22Rv1 (cell line): ENCODE data around the gene KNG1.

Experiments
- H3K27ac ChIP-seq: fragments of 450-650 bp; 2 replicates; pipeline ENCODE4 v1.5.1; 2017
- ZFX ChIP-seq: fragments of 450-650 bp; IDR thresholded peaks from 2 replicates; pipeline ENCODE4 v1.6.1; 2017; ENCODE audit warnings: antibody characterized with exemption, borderline replicate concordance
- TF ChIP-seq, protein P1 (sequence below): fragments of 450-650 bp; IDR thresholded peaks from 2 replicates; pipeline ENCODE4 v1.5.1; 2017; ENCODE audit warnings: mild to moderate bottlenecking

The KNG1 gene

DNA sequence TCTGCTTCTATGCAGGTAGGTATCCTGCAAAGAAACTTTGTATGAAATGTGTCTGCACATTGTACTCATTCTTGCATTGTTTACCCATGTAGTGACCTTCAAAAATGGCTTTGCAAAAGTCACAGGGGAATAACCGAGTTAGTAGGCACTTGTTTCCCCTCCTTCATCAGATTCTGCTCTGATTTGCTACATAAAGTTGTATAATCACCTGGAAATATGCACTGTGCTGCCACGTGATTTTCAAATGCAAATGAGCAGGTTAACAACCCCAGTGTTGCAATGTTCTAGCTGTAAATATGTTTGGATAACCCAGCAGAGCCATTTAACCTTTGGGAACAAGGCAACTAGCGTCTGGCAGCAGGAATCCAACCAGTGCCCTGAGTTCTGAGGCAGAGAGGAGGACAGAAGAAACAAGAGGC, at the start of gene KNG1:
Gene KNG1, plus strand, starts transcription at position 321 of the 419 bp plus-strand sequence. CDS start 184 bp downstream, outside the sequence.
- no peak for TF ChIP-seq ZFX
- TF ChIP-seq, protein P1, sequence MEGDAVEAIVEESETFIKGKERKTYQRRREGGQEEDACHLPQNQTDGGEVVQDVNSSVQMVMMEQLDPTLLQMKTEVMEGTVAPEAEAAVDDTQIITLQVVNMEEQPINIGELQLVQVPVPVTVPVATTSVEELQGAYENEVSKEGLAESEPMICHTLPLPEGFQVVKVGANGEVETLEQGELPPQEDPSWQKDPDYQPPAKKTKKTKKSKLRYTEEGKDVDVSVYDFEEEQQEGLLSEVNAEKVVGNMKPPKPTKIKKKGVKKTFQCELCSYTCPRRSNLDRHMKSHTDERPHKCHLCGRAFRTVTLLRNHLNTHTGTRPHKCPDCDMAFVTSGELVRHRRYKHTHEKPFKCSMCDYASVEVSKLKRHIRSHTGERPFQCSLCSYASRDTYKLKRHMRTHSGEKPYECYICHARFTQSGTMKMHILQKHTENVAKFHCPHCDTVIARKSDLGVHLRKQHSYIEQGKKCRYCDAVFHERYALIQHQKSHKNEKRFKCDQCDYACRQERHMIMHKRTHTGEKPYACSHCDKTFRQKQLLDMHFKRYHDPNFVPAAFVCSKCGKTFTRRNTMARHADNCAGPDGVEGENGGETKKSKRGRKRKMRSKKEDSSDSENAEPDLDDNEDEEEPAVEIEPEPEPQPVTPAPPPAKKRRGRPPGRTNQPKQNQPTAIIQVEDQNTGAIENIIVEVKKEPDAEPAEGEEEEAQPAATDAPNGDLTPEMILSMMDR = no peak
- H3K27ac ChIP-seq = no peak within 1 kb of the TSS

DNA sequence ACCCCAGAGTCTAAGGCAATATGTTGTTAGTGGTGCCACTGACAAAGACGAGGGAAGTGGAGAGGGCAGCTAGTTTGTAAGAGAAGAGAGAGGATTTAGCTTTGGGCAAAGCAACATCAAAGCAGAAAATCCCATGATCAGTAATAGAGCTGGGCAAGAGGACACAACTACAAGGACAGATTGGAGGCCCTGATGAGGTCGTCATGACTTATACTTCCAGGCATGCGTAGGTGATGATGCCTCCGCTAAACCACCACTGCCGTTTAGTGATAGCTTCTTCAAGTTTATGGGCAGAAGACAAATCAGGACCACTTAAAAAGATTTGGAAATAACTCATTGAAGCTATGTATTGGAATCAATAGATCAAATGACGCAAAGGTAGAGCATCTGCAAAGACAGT, 48.7 kb upstream of the KNG1 start:
- TF ChIP-seq ZFX = no peak
- TF ChIP-seq, protein P1 = no peak
- H3K27ac ChIP-seq = no peak overlapping the region

DNA sequence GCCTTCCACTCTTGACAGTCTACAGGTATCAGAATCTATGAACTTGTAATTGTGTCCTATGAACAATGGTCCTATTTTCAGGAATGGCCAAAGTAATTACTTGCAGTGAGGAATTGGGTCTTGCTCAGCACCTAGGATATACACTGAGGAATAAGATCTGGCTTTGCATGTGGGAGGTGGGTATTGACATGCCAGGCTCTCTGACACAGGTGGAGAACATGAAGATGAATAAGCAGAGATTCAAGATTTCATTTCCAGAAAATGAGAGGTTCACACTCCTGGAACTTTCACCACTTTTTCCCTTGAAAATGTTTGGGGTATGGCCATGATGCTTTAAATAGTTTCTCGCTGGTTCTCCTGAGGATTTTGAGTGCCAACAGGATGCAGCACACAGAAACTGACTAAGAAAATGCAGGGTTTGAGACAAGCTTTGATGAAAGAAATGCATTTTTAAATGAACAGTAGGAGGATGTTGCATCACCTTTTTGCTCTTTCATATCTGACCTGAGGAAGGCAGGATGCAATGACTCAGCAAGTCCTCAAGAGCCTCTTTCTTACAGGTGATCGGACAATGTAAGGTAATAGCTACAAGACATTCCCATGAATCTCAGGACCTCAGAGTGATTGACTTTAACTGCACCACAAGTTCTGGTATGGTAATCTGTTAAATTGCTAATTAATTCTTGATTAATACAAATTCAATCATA, 47.6 kb upstream of the KNG1 start:
- H3K27ac ChIP-seq = no peak overlapping the region

DNA sequence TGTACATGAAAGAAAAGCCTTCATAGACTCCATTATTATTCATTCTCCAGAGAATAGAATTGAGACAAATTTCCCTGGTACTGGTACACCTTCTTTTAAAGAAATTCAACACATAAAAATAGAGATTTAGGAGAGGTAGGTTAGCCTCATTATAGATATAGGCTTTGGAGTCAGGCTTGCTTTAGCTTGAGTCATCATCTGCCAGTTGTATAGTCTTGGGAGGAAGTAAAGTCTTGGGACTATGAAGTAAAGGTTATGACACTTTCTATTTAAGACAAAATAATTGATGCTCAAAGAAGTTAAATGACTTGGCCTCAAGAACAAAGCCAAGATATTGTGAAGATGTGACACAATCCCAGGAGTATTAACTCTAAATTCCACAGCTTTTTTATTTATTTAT, 47.0 kb upstream of the KNG1 start:
- TF ChIP-seq, protein P1 = no peak
- TF ChIP-seq ZFX = no peak

More for the DNA sequence above, 47.6 kb upstream of the KNG1 start:
- TF ChIP-seq ZFX = no peak
- TF ChIP-seq, protein P1 = no peak

DNA sequence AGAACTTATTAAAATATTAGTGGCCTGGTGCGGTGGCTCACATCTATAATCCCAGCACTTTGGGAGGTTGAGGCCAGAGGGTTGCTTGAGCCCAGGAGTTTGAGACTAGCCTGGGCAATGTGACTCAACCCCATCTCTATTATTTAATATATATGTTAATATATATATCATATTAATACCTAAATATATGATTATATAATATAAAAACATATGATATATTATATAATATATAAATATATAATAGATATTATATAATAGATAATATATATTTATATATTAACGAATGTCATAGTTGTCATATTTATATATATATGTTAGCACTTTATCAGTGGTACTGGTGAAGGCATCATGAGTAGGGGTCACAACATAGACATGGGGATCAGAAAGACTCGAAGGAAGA, 46.1 kb upstream of the KNG1 start:
- H3K27ac ChIP-seq = no peak overlapping the region
- TF ChIP-seq, protein P1 = no peak
- no peak for TF ChIP-seq ZFX

More for the DNA sequence above, 47.0 kb upstream of the KNG1 start:
- no peak overlapping the region for H3K27ac ChIP-seq

DNA sequence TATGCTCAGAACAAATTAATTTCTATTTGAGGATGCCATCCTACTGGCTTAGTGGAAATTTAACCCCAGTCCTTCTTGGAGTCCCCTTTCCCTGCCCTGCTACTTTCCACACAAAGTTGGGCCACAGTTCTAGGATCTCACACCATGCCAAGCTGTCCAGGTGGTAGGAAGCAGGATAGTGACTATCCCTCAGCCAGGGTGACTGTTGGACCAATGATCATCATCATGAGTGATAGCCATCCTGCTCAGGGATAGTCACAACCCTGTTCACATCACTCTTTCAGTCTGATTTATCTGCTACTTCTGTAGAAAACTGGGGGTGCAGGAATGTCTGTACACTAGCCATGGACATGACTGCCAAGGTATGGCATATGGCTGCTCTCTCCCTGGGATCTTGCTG, 38.6 kb upstream of the KNG1 start:
- TF ChIP-seq, protein P1 = no peak
- TF ChIP-seq ZFX = no peak
- H3K27ac ChIP-seq = no peak overlapping the region

DNA sequence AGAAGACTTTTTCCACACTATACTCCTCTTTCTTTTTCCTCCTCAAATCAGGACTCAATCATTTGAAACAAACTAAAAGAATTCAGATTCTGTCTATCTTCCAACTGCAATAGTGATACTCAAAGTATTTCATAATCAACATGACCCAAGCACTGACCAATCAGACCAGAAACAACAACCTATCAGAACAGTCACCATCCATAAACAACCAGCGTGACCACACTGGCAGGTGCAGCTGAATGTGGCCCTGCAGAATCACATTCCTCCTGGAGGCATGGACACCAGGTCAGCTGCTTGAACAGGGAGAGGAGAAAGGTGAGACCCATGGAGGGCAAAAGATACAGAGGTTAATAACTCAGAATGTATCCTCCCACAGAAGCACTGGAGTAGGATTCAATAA, 38.0 kb upstream of the KNG1 start:
- no peak overlapping the region for H3K27ac ChIP-seq
- TF ChIP-seq ZFX = no peak
- TF ChIP-seq, protein P1 = no peak
